Retinal pigment epithelial cell (primary cell): ENCODE measurements around the gene USP47.

Source experiments
- DNase-seq: peaks from one replicate; pipeline ENCODE4 v3.0.0-alpha.2; 2010; ENCODE audit warnings: low read depth
- H3K4me3 ChIP-seq: 2 replicates; pipeline ENCODE4 v1.5.1; 2011; ENCODE audit warnings: mild to moderate bottlenecking, low read length, control low read depth, moderate library complexity
- TF ChIP-seq, protein P1 (sequence below): conservative IDR thresholded peaks from 2 replicates; pipeline ENCODE4 v1.5.1; 2011; ENCODE audit warnings: low read depth, low read length, control low read depth, inconsistent platforms

USP47 gene

DNA sequence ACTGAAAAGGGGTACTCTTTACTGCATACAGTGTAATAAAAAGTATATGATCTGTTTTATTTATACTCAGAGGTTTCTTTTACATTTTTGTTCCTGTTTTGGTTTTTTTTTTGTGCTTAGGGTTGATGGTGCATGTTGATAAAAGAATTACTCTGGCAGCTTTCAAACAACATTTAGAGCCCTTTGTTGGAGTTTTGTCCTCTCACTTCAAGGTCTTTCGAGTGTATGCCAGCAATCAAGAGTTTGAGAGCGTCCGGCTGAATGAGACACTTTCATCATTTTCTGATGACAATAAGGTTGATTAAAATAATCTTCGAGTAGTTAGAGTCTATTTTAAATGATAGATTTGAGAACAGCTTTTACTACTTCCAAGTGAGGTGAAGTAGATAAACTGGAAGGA lies 106.1 kb downstream of the USP47 start:
- H3K4me3 ChIP-seq: no peak overlapping the region
- TF ChIP-seq, protein P1, sequence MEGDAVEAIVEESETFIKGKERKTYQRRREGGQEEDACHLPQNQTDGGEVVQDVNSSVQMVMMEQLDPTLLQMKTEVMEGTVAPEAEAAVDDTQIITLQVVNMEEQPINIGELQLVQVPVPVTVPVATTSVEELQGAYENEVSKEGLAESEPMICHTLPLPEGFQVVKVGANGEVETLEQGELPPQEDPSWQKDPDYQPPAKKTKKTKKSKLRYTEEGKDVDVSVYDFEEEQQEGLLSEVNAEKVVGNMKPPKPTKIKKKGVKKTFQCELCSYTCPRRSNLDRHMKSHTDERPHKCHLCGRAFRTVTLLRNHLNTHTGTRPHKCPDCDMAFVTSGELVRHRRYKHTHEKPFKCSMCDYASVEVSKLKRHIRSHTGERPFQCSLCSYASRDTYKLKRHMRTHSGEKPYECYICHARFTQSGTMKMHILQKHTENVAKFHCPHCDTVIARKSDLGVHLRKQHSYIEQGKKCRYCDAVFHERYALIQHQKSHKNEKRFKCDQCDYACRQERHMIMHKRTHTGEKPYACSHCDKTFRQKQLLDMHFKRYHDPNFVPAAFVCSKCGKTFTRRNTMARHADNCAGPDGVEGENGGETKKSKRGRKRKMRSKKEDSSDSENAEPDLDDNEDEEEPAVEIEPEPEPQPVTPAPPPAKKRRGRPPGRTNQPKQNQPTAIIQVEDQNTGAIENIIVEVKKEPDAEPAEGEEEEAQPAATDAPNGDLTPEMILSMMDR: no peak
- DNase-seq: no peak

DNA sequence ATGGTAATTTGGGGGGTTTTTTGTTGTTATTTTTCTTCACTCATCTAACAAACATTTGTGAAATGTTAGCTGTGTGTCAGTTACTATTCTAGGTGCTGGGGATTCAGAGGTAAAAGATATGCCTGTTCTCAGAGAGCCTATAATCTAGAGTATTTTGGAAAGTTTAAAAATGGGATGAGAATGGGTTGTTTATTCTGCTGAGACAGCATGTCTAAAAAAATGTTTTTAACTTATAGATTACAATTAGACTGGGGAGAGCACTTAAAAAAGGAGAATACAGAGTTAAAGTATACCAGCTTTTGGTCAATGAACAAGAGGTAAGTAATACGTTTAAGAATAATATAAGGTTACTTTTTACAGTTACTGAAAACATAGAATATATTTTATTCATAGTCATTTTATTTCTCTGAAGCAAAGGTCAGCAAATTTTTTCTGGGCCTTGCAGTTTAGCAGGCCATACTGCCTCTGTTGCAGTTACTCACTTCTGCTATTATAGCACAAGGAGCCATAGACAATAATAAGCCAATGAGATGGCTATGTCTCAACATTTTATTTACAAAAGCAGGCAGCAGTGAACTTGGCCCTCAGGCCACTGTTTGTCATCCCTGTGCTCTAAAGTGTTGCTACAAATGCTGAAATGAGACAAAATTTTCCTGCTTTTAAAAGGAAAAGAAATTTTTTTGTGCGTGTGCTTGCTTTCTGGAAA lies 106.6 kb downstream of the USP47 start:
- TF ChIP-seq, protein P1: no peak
- no peak overlapping the region for H3K4me3 ChIP-seq
- DNase-seq: no peak

DNA sequence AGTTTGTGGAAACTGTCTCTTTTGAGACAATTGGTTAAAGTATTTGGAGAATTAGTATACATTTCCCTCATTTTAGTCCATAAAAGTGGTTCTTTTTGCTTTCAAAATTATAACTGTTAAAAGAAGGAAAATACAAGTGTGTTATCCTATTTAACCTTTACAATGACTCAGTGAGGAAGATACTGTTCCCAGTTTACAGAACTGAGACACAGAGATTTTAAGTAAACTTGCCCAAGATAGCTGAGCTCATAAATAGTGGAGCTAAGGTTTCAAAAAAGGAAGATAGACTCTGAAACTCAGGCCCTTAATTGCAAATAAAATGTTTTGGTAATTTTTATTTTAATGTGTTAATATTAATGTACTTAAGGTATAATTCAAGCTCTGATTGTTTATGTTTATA lies 107.7 kb downstream of the USP47 start:
- DNase-seq: no peak
- TF ChIP-seq, protein P1: no peak
- no peak overlapping the region for H3K4me3 ChIP-seq

DNA sequence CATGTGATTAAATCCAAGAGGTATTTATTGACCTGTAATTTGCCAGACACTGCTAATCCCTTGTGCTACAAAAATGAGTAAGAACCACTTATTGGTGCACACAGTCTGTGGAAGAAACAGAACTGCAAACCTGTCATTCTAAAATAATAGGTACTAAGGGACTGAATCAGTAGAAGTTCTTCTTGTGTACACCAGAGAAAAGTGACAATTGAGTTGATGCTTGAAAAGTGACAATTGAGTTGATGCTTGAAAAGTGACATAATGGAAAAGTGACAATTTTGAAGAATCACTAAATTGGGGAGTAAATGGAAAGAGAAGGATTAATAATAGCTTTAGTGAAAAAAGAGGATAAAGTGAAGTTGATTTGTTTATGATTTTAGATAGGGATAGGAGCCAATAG lies 110.3 kb downstream of the USP47 start:
- no peak for DNase-seq
- TF ChIP-seq, protein P1: no peak

DNA sequence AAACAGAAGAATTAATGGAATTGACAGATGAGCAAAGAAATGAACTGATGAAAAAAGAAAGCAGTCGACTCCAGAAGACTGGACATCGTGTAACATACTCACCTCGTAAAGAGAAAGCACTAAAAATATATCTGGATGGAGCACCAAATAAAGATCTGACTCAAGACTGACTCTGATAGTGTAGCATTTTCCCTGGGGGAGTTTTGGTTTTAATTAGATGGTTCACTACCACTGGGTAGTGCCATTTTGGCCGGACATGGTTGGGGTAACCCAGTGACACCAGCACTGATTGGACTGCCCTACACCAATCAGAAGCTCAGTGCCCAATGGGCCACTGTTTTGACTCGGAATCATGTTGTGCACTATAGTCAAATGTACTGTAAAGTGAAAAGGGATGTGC lies 114.2 kb downstream of the USP47 start:
- no peak overlapping the region for H3K4me3 ChIP-seq
- no peak for DNase-seq
- TF ChIP-seq, protein P1: no peak

More for the DNA sequence above, 110.3 kb downstream of the USP47 start:
- H3K4me3 ChIP-seq: no peak overlapping the region

DNA sequence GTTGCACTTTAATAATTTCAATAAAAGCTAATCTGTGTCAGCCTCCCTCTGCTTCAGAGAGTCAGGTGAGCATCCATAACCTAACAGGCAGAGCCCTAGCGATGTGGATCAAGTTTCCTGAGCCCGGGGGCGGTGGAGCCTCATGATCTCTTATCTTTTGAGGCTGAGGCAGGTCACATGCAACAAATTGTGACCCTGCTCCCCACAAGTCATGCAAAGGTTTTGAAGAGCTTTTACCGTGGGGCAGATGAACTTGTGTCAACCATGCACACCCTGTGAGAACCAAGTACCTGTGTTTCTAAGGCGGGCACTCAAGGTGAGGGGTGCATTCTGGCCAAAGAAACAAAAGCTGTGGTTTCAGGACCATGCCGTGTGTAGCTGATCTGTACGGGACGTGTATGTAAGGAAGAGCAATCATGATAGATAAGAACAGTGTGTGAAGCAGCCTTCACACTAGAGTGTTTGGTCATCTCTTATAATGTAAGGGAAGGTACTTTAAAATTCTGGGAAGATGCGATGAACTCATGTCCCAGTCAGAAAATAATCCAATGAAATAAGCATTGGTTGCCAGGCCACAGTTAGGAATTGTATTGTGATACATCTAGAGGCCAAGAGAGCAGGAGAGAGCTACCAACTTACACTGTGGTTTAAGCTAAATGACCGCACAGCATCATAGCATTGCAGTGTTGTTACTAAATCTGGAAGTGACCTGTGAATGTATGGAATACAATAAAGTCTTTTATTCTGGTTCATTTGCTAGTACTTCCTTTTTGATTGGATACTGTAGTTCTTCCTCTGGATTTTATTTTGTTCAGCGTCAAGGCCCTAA lies 116.8 kb downstream of the USP47 start:
- H3K4me3 ChIP-seq: no peak overlapping the region
- TF ChIP-seq, protein P1: no peak
- no peak for DNase-seq
